Activated CD4-positive, alpha-beta T cell treated with anti-CD3 and anti-CD28 coated beads, Interleukin-2, amount 50 U/mL, for 1 hour (primary cell): ENCODE data around the gene MPEG1.

Experiments used
- DNase-seq: peaks from one replicate; pipeline ENCODE4 v3.0.0-alpha.2; 2020

Gene MPEG1

GRCh38 chr11:59187587-59187986 lies 25.1 kb downstream of the MPEG1 start:
- DNase-seq, result no peak

- no peak for DNase-seq
Measured at GRCh38 chr11:59187035-59187434, 25.7 kb downstream of the MPEG1 start.

GRCh38 chr11:59186130-59186594 lies 26.6 kb downstream of the MPEG1 start:
- DNase-seq, result peak; percentile 48

GRCh38 chr11:59185386-59185945 lies 27.3 kb downstream of the MPEG1 start:
- DNase-seq, result no peak

- DNase-seq, result no peak
Measured at GRCh38 chr11:59184691-59185339, 27.9 kb downstream of the MPEG1 start.

GRCh38 chr11:59183771-59184170 lies 29.0 kb downstream of the MPEG1 start:
- no peak for DNase-seq

- peak; percentile 17 for DNase-seq
Measured at GRCh38 chr11:59182457-59183151, 30.1 kb downstream of the MPEG1 start.

GRCh38 chr11:59181746-59182456 lies 30.8 kb downstream of the MPEG1 start:
- no peak for DNase-seq

- no peak for DNase-seq
Measured at GRCh38 chr11:59180907-59181306, 31.8 kb downstream of the MPEG1 start.

- DNase-seq, result no peak
Measured at GRCh38 chr11:59180168-59180776, 32.5 kb downstream of the MPEG1 start.

GRCh38 chr11:59179121-59179520 lies 33.6 kb downstream of the MPEG1 start:
- no peak for DNase-seq

- no peak for DNase-seq
Measured at GRCh38 chr11:59178402-59178801, 34.3 kb downstream of the MPEG1 start.

GRCh38 chr11:59176330-59176729 lies 36.4 kb downstream of the MPEG1 start:
- DNase-seq, result no peak

- no peak for DNase-seq
Measured at GRCh38 chr11:59175091-59175501, 37.6 kb downstream of the MPEG1 start.

GRCh38 chr11:59174664-59175033 lies 38.1 kb downstream of the MPEG1 start:
- DNase-seq, result no peak

- DNase-seq, result no peak
Measured at GRCh38 chr11:59173964-59174663, 38.6 kb downstream of the MPEG1 start.

- DNase-seq, result no peak
Measured at GRCh38 chr11:59173080-59173963, 39.4 kb downstream of the MPEG1 start.

- peak; percentile 7 for DNase-seq
Measured at GRCh38 chr11:59172345-59173079, 40.2 kb downstream of the MPEG1 start.

- DNase-seq, result peak; percentile 88
Measured at GRCh38 chr11:59171508-59172322, 41.0 kb downstream of the MPEG1 start, which contains the start of gene DTX4. DTX4 (plus strand) TSS chr11:59172132; CDS start chr11:59172596, 464 bp downstream.

GRCh38 chr11:59164028-59164427 lies 48.7 kb downstream of the MPEG1 start:
- DNase-seq, result no peak
